ENCODE measurements around the gene SIRPD.

Gene SIRPD

DNA sequence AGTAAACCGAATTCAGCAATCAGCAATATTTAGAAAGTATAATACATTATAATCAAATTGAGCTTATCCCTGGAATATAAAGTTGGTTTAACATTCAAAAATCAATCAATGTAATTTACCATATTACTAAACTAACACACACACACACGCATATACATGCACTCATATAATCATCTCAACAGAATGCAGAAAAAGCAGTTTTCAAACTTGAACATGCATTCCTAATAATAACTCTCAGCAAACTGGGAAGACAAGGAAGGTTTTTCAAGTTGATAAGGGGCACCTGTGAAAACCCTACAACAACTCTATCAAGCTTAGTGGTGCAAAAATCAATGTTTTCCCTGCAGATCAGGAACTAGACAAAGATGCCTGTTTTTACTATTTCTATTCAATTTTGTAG lies 70.9 kb downstream of the SIRPD start:
- Histone ChIP-seq H3K36me3 (ENCODE audit: insufficient read depth, low read length) (no peaks in the 10 kb centered on the region), H3F3A (ENCODE audit: low read depth) (no peaks in the 10 kb centered on the region), H3K4me2 (ENCODE audit: low read depth, low read length, poor library complexity, severe bottlenecking) (no peak overlapping the region), H3K9me2 (replicated peaks; ENCODE audit: low read depth, low read length) (no peaks in the 10 kb centered on the region), H3K4me1 (ENCODE audit: insufficient read depth, low read length, poor library complexity, severe bottlenecking) (peaks cover 17% of the 10 kb centered on the region), H2AFZ (ENCODE audit: low read length) (no peak overlapping the region), H3K9ac (ENCODE audit: low read depth, low read length, poor library complexity, severe bottlenecking) (no peak overlapping the region), H3K9me3 (ENCODE audit: insufficient read depth, low read depth, low read length) (no peaks in the 10 kb centered on the region), H3K27me3 (ENCODE audit: insufficient read depth, low read length, poor library complexity, severe bottlenecking) (peaks cover 5% of the 10 kb centered on the region), H3K79me2 (ENCODE audit: insufficient read depth, low read length) (no peaks in the 10 kb centered on the region), H3K4me3 (ENCODE audit: low read length, poor library complexity, severe bottlenecking) (no peak overlapping the region), H4K20me1 (ENCODE audit: insufficient read depth, low read length, poor library complexity, severe bottlenecking) (no peaks in the 10 kb centered on the region)
- TF ChIP-seq, protein P1, sequence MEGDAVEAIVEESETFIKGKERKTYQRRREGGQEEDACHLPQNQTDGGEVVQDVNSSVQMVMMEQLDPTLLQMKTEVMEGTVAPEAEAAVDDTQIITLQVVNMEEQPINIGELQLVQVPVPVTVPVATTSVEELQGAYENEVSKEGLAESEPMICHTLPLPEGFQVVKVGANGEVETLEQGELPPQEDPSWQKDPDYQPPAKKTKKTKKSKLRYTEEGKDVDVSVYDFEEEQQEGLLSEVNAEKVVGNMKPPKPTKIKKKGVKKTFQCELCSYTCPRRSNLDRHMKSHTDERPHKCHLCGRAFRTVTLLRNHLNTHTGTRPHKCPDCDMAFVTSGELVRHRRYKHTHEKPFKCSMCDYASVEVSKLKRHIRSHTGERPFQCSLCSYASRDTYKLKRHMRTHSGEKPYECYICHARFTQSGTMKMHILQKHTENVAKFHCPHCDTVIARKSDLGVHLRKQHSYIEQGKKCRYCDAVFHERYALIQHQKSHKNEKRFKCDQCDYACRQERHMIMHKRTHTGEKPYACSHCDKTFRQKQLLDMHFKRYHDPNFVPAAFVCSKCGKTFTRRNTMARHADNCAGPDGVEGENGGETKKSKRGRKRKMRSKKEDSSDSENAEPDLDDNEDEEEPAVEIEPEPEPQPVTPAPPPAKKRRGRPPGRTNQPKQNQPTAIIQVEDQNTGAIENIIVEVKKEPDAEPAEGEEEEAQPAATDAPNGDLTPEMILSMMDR (conservative IDR thresholded peaks at IDR 0.05; ENCODE audit: low read length): no peak
- TF ChIP-seq EZH2phosphoT487 (IDR thresholded peaks at IDR 0.05; ENCODE audit: borderline replicate concordance): no peak

DNA sequence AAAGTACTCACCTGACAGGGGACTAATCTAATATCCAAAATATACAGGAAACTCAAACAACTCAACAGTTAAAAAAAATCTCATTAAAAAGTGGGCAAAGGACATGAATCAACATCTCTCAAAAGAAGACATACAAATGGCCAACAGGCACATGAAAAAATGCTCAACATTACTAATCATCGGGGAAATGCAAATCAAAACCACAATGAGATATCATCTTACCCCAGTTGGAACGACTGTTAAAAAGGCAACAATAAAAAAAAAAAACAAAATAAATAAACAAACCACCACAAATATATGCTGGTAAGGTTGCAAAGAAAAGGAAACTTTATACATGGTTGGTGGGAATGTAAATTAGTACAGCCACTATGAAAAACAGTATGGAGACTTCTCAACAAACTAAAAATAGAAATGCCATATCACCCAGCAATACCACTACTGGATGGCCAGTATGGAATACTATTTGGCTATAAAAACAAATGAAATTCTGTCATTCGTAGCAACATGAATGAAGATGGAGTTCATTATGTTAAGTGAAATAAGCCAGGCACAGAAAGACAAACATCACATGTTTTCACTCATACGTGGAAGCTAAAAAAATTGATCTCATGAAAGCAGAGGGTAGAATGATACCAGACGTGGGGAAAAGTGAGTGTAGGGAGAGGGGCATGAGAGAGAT lies 72.9 kb downstream of the SIRPD start:
- Histone ChIP-seq H3K79me2 (ENCODE audit: insufficient read depth, low read length) (no peaks in the 10 kb centered on the region), H3K9me3 (ENCODE audit: insufficient read depth, low read depth, low read length) (no peaks in the 10 kb centered on the region), H4K20me1 (ENCODE audit: insufficient read depth, low read length, poor library complexity, severe bottlenecking) (no peaks in the 10 kb centered on the region), H3K4me2 (ENCODE audit: low read depth, low read length, poor library complexity, severe bottlenecking) (no peak overlapping the region), H2AFZ (ENCODE audit: low read length) (no peak overlapping the region), H3K36me3 (ENCODE audit: insufficient read depth, low read length) (no peaks in the 10 kb centered on the region), H3K4me3 (ENCODE audit: low read length, poor library complexity, severe bottlenecking) (no peak overlapping the region), H3K9me2 (replicated peaks; ENCODE audit: low read depth, low read length) (no peaks in the 10 kb centered on the region), H3K27me3 (ENCODE audit: insufficient read depth, low read length, poor library complexity, severe bottlenecking) (peaks cover 5% of the 10 kb centered on the region), H3K9ac (ENCODE audit: low read depth, low read length, poor library complexity, severe bottlenecking) (no peak overlapping the region), H3F3A (ENCODE audit: low read depth) (no peaks in the 10 kb centered on the region), H3K4me1 (ENCODE audit: insufficient read depth, low read length, poor library complexity, severe bottlenecking) (peaks cover 10% of the 10 kb centered on the region)
- TF ChIP-seq EZH2phosphoT487 (IDR thresholded peaks at IDR 0.05; ENCODE audit: borderline replicate concordance): no peak
- TF ChIP-seq, protein P1 (conservative IDR thresholded peaks at IDR 0.05; ENCODE audit: low read length): no peak

All from Loucy (cell line).